SK-N-SH (cell line): ENCODE measurements around the gene SHANK1.

Experiments
- CHD2 ChIP-seq: fragments of 150-350 bp; IDR thresholded peaks from 2 replicates; pipeline ENCODE4 v1.6.1; 2018; ENCODE audit warnings: low read length; ENCODE audit not compliant: partially characterized antibody
- RCOR1 ChIP-seq: fragments of 150-350 bp; IDR thresholded peaks from 2 replicates; pipeline ENCODE4 v1.6.1; 2017; ENCODE audit warnings: antibody characterized with exemption, low read length

DNA sequence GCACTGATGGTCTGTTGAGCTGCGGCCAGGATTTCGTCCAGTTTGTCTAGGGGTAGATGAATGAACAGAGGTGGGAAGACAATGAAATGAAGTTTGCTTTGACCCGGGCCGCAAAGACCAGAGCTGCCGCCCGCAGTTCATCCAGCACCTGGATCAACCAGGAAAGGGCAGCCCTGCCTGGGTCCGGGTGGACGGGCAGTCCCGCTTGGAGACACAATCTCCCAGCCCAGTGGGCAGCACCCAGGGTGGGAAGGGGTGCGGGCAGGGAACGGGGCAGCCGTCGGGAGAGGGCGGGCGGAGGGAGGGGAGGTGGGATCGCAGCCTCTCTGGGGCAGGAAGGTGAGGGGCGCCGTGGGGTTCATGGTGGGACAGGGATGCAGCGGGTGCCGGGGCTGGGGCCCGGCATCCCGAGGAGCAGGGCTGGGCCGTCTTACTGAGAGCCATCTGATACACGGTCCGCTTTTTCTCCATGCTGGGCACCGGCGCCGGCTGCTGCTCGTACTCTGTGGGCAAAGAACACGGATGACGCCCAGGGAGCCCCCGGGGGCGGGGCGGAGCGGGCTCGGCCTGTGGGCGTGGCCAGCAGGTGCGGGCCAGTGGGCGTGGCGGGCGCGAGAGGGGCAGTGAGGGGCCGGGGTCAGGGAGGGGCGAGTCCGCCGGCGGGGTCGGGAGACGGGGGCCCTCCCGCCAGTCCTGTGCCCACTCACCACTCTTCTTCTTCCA, 33.1 kb downstream of the SHANK1 start:
- TF ChIP-seq CHD2 (no peak), RCOR1 (no peak)
